ENCODE measurements around the gene APBB2.

Gene APBB2

DNA sequence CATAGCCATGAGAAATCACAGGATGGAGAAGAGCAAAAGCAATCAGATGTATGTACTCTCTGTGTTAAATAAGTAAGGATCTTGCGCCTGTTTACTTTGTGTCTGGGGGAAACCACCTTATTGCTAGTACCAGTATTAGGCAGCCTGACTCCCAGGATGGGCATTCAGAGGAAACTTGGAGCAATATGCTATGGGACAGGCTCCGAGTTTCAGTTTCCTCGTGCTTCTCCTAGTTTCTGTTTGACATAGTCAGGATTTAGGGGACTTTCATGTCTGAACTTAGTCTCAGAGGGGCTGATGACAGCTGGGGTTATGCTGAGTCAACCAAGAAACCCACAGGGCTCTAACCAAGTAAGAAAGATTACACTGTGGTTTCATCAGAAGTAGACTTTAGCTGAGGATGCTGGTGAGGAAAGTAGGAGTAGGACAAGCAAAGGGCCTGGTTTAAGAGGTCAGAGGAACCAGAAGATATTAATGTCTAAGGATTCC, 451.1 kb downstream of the APBB2 start:
- TF ChIP-seq, protein P1, sequence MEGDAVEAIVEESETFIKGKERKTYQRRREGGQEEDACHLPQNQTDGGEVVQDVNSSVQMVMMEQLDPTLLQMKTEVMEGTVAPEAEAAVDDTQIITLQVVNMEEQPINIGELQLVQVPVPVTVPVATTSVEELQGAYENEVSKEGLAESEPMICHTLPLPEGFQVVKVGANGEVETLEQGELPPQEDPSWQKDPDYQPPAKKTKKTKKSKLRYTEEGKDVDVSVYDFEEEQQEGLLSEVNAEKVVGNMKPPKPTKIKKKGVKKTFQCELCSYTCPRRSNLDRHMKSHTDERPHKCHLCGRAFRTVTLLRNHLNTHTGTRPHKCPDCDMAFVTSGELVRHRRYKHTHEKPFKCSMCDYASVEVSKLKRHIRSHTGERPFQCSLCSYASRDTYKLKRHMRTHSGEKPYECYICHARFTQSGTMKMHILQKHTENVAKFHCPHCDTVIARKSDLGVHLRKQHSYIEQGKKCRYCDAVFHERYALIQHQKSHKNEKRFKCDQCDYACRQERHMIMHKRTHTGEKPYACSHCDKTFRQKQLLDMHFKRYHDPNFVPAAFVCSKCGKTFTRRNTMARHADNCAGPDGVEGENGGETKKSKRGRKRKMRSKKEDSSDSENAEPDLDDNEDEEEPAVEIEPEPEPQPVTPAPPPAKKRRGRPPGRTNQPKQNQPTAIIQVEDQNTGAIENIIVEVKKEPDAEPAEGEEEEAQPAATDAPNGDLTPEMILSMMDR (IDR thresholded peaks at IDR 0.05; ENCODE audit: control extremely low read depth, extremely low read depth, low read depth, missing control alignments) = no peak
- POLR2A ChIA-PET = no interaction called here
- CTCF ChIA-PET = no interaction called here
- DNase-seq (ENCODE audit: extremely low spot score) = peak; percentile 70

Measured in GM10248 (cell line).